Measurements from ENCODE around the gene ERAP2. TPM values are rescaled to one million over a fixed set of nuclear protein-coding genes. Genes with fewer than 3 reads are reported as not detected.

ERAP2 gene, protein sequence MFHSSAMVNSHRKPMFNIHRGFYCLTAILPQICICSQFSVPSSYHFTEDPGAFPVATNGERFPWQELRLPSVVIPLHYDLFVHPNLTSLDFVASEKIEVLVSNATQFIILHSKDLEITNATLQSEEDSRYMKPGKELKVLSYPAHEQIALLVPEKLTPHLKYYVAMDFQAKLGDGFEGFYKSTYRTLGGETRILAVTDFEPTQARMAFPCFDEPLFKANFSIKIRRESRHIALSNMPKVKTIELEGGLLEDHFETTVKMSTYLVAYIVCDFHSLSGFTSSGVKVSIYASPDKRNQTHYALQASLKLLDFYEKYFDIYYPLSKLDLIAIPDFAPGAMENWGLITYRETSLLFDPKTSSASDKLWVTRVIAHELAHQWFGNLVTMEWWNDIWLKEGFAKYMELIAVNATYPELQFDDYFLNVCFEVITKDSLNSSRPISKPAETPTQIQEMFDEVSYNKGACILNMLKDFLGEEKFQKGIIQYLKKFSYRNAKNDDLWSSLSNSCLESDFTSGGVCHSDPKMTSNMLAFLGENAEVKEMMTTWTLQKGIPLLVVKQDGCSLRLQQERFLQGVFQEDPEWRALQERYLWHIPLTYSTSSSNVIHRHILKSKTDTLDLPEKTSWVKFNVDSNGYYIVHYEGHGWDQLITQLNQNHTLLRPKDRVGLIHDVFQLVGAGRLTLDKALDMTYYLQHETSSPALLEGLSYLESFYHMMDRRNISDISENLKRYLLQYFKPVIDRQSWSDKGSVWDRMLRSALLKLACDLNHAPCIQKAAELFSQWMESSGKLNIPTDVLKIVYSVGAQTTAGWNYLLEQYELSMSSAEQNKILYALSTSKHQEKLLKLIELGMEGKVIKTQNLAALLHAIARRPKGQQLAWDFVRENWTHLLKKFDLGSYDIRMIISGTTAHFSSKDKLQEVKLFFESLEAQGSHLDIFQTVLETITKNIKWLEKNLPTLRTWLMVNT
- total RNA-seq (2021; ENCODE audit: unreplicated experiment): 15.5 TPM
- polyA plus RNA-seq (2012; ENCODE audit: insufficient read length): 7.6 TPM
- Bru-seq, nascent RNA: percentile 52 among the genes with signal in this experiment
- BruChase-seq, experiment 1, labeled RNA remaining after a 2-hour chase: percentile 52 among the genes with signal in this experiment
- percentile 59 among the genes with signal in this experiment for BruChase-seq, experiment 2, labeled RNA remaining after a 6-hour chase
- long read RNA-seq, full-length matches to known transcripts: 9 of 29 reads
- long read RNA-seq, partial matches to known transcripts: 17 of 29 reads
- long read RNA-seq, other reads (novel, unspliced or antisense): 3 of 29 reads

DNA sequence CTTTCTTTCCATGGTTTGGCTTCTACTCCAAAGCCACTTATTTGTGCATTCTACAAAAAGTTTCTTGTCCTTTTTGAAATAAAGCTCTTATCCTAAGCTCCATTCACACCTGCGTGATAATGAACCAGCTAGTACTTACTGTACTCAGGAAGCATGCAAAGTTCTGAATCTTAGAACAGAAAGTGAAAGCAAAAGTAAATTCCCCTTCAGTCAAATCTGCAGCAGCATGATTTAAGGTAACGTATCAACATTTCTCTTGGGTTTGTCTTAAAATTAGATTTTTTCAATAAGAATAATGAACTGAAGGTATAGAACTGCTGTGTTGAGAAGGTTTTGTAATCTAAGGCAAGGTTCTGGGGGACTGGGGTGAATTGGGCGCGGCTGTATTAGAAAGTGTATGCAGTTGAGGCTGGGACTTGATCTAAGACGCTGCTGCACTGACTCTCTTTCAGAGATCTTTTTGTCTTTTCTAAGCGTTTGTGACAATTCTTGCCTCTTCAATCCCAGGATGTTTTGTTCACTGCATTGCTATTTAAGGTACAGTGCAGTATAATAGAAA is at the start of gene ERAP2:
Gene ERAP2, plus strand, starts transcription at position 209 of the 559 bp plus-strand sequence. CDS start 3,186 bp downstream, outside the sequence.
- ATAC-seq (peak; percentile 73), DNase-seq (ENCODE audit: low read depth, low spot score) (no peak)
- in situ Hi-C loops (cut with HindIII; ENCODE audit: low pct_unique_long_range_greater_than_20kb, low sequenced_read_pairs): no loop called here
- Histone ChIP-seq H3K27me3 (ENCODE audit: control insufficient read depth, insufficient read depth, low read length) (no peaks in the 10 kb centered on the region), H3K27ac (ENCODE audit: low read length) (peak within 1 kb of the TSS; percentile 97), H3K4me1 (ENCODE audit: control insufficient read depth, insufficient read depth, low read length) (peaks cover 9% of the 10 kb centered on the region; the same call in 1 of the 2 replicates), H3K9me3 (ENCODE audit: control insufficient read depth, insufficient read depth, low read depth, low read length) (no peaks in the 10 kb centered on the region), H3K36me3 (ENCODE audit: control insufficient read depth, insufficient read depth, low read length) (no peaks in the 10 kb centered on the region; the same call in 1 of the 2 replicates), H3K4me3 (ENCODE audit: low read depth in 2 of 2, low read length in 2 of 2) (peak within 1 kb of the TSS; percentile 61 to 71)
- ChIA-PET POLR2A (no interaction called here), CTCF (no interaction called here)
- BruUV-seq (replicated peaks): no TSS peak
- TF ChIP-seq, protein P1, sequence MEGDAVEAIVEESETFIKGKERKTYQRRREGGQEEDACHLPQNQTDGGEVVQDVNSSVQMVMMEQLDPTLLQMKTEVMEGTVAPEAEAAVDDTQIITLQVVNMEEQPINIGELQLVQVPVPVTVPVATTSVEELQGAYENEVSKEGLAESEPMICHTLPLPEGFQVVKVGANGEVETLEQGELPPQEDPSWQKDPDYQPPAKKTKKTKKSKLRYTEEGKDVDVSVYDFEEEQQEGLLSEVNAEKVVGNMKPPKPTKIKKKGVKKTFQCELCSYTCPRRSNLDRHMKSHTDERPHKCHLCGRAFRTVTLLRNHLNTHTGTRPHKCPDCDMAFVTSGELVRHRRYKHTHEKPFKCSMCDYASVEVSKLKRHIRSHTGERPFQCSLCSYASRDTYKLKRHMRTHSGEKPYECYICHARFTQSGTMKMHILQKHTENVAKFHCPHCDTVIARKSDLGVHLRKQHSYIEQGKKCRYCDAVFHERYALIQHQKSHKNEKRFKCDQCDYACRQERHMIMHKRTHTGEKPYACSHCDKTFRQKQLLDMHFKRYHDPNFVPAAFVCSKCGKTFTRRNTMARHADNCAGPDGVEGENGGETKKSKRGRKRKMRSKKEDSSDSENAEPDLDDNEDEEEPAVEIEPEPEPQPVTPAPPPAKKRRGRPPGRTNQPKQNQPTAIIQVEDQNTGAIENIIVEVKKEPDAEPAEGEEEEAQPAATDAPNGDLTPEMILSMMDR (IDR thresholded peaks at IDR 0.05): no peak
- peak; percentile 51; the same call in 1 of the 2 replicates for TF ChIP-seq POLR2AphosphoS5 (IDR thresholded peaks at IDR 0.05; ENCODE audit: low read depth, low read length)
- intact Hi-C loops (cut with micrococcal nuclease; ENCODE audit: unreplicated experiment): loop anchor here (10.0 kb wide), 1 partner anchor 118 kb away; no protein-coding TSS in a partner anchor

- Histone ChIP-seq H3K9me3 (ENCODE audit: control insufficient read depth, insufficient read depth, low read depth, low read length) (no peaks in the 10 kb centered on the region), H3K36me3 (ENCODE audit: control insufficient read depth, insufficient read depth, low read length) (no peaks in the 10 kb centered on the region), H3K4me1 (ENCODE audit: control insufficient read depth, insufficient read depth, low read length) (no peaks in the 10 kb centered on the region), H3K4me3 (ENCODE audit: low read depth in 2 of 2, low read length in 2 of 2) (no peak overlapping the region), H3K27me3 (ENCODE audit: control insufficient read depth, insufficient read depth, low read length) (peaks cover 20% of the 10 kb centered on the region), H3K27ac (ENCODE audit: low read length) (no peak overlapping the region)
- TF ChIP-seq, protein P1 (IDR thresholded peaks at IDR 0.05): no peak
- TF ChIP-seq SIN3A (IDR thresholded peaks at IDR 0.05; ENCODE audit: borderline replicate concordance, insufficient read depth, low read depth, low read length) (no peak), POLR2AphosphoS5 (IDR thresholded peaks at IDR 0.05; ENCODE audit: low read depth, low read length) (no peak), TCF7L2 (IDR thresholded peaks at IDR 0.05; ENCODE audit: low read depth, low read length) (no peak)
- TF ChIP-seq, protein P2, sequence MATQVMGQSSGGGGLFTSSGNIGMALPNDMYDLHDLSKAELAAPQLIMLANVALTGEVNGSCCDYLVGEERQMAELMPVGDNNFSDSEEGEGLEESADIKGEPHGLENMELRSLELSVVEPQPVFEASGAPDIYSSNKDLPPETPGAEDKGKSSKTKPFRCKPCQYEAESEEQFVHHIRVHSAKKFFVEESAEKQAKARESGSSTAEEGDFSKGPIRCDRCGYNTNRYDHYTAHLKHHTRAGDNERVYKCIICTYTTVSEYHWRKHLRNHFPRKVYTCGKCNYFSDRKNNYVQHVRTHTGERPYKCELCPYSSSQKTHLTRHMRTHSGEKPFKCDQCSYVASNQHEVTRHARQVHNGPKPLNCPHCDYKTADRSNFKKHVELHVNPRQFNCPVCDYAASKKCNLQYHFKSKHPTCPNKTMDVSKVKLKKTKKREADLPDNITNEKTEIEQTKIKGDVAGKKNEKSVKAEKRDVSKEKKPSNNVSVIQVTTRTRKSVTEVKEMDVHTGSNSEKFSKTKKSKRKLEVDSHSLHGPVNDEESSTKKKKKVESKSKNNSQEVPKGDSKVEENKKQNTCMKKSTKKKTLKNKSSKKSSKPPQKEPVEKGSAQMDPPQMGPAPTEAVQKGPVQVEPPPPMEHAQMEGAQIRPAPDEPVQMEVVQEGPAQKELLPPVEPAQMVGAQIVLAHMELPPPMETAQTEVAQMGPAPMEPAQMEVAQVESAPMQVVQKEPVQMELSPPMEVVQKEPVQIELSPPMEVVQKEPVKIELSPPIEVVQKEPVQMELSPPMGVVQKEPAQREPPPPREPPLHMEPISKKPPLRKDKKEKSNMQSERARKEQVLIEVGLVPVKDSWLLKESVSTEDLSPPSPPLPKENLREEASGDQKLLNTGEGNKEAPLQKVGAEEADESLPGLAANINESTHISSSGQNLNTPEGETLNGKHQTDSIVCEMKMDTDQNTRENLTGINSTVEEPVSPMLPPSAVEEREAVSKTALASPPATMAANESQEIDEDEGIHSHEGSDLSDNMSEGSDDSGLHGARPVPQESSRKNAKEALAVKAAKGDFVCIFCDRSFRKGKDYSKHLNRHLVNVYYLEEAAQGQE (IDR thresholded peaks at IDR 0.05; ENCODE audit: insufficient read depth in 1 of 2, low read depth in 2 of 2, low read length in 1 of 2): no peak
- no peak for ATAC-seq
- CTCF ChIA-PET: no interaction called here
- no TSS peak for BruUV-seq (replicated peaks)
- POLR2A ChIA-PET: no interaction called here
- intact Hi-C loops (cut with micrococcal nuclease; ENCODE audit: unreplicated experiment): no loop called here
- in situ Hi-C loops (cut with HindIII; ENCODE audit: low pct_unique_long_range_greater_than_20kb, low sequenced_read_pairs): no loop called here
- no peak for DNase-seq (ENCODE audit: low read depth, low spot score)
Observed at GRCh38 chr5:96829297-96829696, 47.0 kb upstream of the ERAP2 start.
